Activated T-helper 9 cell treated with anti-CD3 and anti-CD28 coated beads, Interleukin-2, amount 50 U/mL, for 16 hours (primary cell): Measurements from ENCODE around the gene TMCO5A.

Source experiments
- DNase-seq: peaks from one replicate; pipeline ENCODE4 v3.0.0-alpha.2; 2020; ENCODE audit warnings: low read depth

The TMCO5A gene

DNA sequence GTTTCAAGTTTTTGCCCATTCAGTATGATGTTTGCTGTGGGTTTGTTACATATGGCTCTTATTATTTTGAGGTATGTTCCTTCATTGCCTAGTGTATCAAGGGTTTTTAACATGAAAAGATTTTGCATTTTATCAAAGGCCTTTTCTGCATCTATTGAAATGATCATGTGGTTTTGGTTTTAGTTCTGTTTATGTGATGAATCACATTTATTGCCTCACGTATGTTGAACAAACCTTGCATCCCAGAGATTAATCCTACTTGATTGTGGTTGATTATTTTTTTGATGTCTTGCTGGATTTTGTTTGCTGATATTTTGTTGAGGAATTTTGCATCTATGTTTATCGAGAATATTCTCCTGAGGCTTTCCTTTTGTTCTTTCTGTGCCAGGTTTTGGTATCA lies 39.4 kb downstream of the TMCO5A start:
- DNase-seq, result no peak

DNA sequence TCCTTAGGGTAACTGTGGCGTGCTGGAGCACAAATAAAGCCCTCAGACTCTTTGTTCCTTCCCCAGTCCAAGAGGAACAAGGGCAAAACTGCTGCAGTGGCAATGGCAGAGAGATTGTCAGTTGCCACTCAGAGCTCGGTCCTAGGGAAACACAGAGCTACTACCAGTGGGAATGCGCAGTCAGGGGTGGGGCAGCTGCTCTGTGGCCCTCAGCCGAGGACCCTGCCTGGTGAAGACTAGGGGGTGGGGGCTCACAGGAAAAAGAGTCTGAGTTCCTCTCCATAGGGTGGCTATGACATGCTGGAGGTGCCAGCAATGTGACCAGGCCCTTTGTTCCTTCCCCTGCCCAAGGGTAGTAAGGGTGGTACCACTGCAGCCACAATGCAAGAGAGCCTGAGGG lies 43.8 kb downstream of the TMCO5A start:
- DNase-seq, result no peak

DNA sequence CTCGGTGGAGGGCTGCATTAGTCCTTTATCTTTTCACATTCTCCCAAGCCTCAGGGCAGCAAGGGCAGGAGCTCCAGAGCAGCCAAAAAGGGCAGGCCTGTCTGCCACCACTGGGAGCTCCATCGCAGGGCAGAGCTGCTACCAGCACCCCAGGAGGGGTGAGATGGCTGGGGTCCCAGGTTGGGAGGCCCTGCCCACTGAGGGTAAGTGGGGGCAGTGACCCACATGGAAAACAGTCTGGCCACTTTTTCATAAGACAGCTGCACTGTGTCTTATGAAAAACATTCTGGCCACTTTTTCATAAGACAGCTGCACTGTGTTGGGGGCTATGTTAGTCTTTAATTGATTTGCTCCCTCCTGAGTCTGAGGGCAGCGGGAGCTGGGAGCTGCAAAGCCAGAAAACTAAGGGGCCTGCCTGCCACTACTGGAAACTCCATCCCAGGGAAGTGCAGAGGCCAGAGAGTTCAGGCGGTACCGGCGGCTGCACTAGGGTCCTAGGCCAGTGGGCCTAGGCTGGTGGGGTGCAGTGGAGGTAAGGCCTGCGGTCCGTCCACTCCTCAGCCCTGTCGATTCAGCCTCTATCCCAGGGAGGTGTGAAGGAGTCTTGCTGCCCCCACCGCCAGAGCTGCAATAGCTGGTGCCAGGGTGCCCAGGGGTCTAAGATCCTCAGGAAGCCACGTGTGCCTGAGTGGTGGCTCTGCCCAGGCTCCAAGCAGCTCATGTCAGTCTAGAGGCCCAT lies 45.4 kb downstream of the TMCO5A start:
- no peak for DNase-seq

DNA sequence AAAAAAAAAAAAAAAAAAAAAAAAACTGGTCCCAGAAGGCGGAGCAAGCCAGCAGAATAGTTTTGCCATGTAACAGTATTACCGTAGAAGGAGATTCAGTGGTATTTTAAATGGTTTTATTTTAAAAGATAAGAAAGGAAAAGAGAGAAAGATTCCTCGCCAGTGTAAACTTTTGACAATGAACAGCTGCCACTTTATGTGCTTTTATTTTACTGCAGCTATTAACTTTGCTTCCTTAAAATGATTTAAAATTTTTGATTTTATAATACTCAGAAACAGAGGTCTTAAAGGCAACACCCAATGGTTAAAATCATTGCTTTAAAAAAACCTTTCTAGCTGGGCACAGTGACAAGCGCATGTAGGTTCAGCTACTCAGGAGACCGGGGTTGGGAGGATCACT lies 46.8 kb downstream of the TMCO5A start:
- DNase-seq, result no peak

DNA sequence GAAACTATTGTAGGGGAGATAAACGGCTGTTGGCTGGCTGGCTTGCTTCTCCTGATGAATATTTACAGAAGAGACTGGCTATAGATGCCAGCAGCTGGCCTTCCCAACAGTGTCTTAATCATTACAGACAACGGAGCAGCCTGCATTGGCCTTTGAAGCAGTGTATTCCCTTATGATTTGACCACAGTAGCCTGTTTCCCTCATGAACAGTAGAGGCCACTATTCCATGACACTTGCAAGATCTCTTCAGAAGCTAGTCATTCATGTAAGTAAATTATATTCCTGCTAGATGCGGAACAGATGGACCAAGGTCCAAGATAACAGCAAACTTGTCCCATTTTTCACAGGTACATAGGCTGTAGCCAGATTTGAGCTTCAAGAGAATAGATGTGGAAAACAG lies 47.3 kb downstream of the TMCO5A start:
- DNase-seq, result no peak

DNA sequence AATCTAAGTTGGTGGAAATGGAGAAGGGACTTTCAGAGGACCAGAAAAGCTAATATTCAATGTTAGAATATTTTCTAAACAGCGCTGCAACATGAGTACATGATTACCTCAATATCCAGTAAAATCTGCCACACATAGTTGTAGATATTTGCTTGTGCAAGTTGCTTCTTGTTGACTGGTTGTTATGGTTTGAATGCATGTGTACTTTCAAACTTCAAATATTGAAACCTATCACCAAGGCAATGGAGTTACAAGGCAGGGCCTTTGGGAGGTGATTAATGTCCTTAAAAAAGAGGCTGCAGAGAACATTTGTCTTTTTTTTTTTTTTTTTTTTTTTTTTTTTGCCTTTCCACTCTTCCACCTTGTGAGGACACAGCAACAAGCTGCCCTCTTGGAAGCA lies 49.9 kb downstream of the TMCO5A start:
- no peak for DNase-seq

DNA sequence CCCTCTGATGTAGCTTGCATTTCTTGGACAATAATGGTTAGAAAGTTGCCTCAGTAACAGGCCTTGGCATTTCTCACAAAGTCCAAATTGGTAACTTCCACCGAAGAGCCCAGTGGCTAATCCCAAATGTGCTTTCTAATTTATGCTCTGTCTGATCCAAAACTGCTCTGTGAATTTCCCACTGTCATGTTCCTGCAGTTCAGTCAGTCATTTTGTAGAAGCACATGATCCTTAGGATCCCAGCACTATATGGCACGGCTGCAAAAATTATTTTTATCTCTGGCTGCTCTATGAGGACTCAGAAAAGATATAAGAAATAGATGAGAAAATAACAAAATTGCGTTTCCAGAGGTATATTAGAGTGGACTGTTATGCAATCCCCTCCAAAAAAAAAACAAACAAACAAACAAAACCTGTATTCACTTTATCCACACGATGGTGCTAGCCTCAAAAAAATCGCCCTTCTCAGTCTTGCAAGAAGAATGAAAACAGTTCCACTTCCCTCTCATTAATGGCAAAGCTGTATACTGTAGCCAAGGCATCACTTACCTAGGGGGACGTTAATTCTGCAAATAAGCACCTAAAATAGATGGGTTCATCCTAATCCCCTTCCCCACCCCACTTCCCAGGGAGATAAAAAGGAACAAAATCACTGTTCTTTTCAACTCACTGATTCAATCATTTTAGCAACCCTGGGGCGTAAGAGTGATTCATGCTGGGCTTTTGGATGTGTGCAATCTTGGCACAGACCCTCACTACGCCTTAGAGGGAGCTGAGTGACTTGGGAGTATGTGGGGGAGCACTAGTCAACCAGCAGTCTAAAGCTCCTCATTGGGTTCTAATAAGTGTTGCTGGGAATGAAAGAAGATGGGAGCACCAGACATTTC lies 61.3 kb downstream of the TMCO5A start:
- DNase-seq, result no peak
